HT1080 (cell line): ENCODE data around the gene CCDC85A. TPM values are rescaled to one million over a fixed set of nuclear protein-coding genes. Genes with fewer than 3 reads are reported as not detected.

Experiments
- DNase-seq: peaks from one replicate; pipeline ENCODE4 v3.0.0-alpha.2; 2015; ENCODE audit warnings: low read depth
- small RNA-seq: library from RNA; depleted of rRNA; stranded (forward); fragments of <200 nt; gene quantifications from one replicate; pipeline ENCODE3, GENCODE V24; 2014
- total RNA-seq: library from RNA; depleted of rRNA; stranded (reverse); fragments of >200 nt; shearing (Covaris generic); gene quantifications from 2 replicates; pipeline ENCODE4 v1.2.3, GENCODE V29; 2014

Gene CCDC85A
- total RNA-seq, 1 experiment from 2014 or later, result 0.19 TPM

DNA sequence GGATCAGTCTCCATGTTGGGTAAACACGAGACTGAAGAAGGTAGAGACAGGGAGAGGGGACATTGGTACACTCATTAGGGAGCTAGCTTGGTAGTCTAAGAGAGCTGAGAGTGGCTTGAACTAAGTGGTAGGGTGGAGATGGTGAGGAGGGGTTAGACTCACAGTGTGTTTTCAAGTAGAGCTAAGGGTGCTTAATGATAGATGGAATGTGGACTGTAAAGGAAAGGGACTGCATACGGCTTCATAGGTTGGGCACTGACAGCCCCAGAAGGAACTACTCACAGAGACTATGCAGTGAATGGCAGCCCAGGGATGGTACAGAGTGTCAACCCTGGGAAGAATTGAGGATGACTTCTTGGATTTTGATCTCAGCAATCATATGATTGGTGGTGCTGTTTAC is 178.1 kb downstream of the CCDC85A start:
- DNase-seq, result no peak

DNA sequence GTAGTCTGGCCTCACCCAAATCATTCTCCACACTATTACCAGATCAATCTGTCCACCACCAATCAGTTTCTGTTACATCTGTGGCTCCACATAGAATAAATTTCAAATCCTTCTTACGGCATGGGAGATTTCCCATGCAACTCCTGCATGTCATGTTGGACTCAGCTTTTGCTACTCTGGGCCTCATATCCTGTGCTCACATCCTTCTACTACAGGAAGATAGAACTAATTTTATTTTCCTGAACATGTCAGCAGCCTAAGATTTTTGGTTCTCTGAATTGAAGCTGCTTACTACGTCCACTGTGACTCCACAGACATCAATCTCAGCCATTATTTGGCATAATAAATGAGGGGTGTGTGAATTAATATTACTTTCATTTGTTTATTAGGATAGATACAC is 181.1 kb downstream of the CCDC85A start:
- no peak for DNase-seq

DNA sequence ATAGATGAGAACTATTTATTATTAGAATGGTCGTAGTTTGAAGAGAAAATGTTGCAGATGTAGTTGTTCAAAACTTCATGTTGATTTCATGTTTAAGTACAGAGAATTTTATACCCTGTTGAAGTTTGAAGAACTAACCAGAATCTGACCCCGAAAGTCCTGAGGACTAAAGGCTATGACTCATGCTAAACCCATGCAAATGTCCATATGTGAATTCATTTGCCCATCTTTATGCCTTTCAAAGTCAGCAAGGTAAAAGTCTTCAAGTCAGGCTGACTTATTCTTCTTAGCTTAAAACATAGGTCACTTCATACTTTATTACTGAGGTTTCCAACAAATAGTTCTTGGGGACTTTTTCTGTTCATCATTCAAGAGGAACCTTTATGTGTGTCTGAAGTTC is 185.5 kb downstream of the CCDC85A start:
- DNase-seq, result no peak

DNA sequence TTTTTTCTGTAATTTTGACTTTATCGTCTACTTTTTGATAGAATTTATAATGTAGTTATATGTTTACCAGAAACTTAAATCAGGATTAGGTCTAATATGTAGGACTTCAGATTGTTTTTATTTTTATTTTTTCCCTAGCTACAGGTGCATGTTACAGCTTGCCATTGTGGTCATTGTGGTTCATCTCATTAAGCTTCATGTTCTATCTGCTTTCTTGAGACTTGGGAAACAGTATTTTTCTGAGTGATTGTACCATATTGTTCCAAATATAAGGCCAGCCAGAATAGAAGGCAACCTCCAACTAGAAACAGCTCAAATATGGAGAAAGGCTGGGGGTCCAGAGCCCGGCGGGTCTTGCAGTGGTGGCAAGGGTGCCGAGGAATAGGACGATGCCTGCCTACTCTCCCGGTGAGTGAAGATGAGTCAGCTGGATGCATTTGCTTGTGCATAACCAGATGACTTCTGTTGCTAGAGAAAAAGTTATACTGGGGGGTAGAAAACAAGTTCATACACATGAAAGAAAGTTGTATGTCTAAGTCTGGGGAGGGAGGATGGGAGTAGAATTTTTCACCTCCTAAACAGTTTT is 188.4 kb downstream of the CCDC85A start:
- no peak for DNase-seq

DNA sequence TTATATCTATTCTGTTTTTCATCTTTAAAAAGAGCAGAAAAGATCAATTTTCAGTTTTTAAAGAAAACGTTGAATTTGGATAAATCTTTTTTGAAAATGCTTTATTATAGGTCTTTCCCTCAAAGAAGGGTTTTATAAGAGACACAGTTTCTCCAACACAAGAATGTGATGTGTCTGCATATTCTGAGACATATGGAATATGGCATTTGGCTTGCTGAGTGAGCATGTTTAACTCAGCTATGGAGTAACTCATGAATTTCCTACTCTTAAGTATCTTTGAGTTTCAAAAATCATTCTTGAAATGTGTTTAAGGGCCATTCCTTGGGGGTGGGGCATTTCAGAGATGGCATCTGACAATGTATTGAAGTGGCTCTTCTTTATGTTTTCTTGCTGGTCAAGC is 191.5 kb downstream of the CCDC85A start:
- DNase-seq, result no peak

DNA sequence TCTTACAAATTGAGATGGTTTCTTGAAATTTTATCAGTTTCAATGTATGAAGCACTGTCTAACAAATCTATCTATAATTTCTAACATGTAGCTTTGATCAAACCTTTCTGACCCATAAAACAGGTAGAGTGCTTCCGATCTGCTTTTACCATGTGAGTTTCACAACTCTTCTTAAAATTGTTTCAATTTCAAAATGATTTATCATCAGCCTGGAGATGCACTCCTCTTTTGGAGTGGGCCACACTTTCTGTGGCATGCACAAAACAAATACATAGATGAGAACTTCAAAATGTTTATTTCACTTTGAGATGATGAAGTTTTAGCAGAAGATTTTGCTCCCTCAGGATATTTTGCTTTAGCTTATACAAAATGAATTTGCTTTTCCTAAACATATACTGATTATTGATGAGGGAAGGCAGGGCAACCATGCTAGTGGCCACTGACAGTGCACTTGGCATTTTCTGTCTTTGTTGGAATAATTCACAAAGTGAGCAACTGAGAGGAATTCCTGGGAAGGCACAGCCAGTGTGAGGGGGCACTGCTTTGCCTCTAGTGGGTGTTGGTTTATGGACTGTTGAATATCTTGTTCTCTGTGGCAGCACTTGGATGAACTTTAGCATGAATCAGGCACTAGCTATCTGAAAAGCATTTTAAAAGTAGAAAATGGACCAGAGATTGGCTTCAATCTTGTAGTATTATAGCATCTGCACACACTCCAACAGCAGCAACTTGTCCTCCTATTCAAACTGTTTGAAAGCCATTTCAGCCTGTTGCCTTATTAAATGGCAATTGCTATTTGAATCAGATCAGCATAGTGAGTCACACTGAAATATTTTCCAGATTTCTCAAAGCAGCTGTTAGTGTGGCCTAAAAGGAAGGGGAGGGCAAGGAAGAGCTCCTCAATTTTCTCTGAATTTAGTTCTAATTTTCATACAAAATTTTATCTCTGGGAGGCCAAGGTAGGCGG is 193.2 kb downstream of the CCDC85A start:
- no peak for DNase-seq

DNA sequence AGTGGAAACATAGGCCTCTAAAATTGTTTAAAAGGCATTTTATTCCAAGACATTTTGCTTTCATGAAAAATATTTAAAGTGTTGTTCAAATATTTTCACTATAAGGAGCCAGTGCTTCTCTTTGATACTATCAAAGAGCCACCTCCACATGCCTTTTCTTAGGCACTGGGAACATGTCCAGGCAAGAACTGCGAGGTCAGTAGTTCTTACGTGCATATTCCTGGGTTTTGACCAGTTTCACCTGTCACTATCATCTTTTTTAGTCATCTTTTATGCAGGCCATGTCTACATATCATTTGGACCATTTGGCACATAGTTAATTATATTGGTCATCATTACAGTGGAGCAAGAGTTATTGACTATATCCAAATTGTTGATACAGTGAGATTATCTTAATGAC is 195.3 kb downstream of the CCDC85A start:
- DNase-seq, result no peak

DNA sequence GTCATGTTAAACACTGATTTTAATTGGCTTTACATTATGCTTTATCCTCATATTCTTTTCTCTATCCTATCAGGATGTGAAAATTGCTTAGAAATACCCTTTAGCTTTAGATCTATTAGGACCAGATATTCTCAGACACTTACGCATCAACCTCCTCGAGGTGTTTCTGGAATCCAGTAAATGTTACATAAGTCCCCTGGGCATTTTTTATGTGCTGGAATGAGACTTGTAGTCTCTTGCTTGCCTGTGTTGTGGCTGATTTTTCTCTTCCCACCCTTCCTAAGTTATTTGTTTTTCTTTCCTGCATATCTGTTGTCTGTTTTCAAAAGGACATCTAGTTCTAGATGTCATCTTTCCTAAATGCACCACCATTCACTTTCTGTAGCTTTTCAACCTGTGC is 197.1 kb downstream of the CCDC85A start:
- DNase-seq, result no peak

DNA sequence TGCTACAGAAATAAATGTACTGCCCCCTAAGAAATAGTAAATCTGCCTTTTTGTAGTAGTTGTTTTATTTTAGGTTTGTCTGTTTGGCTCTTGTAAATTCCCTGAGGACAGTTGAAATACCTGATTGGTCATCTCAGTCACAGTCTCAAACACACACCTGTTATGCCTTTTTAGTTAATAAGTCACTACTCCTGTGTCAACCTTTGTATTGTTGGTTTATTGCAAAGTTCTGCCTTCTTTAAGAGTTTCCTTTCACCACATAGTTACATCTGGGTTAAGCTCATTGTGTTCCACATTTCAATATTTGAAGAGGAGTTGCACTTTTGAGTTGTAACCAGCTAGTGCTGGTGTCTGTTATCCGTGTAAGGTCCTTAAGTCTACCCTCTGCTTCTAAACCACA is 198.7 kb downstream of the CCDC85A start:
- DNase-seq, result no peak

DNA sequence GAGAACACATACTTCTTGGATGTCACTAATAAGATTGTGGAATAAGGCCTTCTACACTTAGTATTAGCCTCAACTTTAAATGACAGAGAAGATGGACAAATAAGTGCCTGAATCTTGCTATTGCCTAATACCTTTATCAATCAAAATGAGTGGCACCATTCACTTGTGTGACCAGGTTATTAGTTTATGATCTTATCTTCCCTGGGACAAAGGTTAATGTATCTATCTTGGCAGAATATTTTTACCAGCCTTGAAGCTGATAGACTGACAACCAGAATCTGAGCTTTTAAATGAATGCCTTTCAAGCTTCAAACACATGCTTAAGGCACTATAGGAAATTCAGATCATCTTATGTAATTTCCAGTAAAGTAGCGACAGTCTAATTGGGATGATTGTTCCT is 202.9 kb downstream of the CCDC85A start:
- DNase-seq, result no peak

DNA sequence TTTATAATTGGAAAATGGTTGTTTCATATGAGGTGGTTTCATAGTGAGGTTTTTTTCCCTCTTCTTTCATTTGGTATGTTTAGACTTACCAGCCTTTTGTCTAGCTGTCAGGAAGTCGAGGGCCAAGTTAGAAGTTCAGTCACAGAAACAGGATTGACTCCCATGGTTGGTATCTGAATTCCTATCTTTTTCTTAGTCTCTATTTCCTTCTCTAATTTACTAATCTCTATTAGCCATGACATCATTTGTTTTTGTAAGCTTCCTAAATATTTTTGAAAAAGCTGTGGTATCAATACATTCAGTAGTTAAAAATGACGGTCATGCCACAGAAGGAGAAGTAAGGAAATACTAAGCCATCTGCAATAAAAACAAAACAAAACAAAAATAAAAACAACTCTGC is 206.9 kb downstream of the CCDC85A start:
- no peak for DNase-seq

DNA sequence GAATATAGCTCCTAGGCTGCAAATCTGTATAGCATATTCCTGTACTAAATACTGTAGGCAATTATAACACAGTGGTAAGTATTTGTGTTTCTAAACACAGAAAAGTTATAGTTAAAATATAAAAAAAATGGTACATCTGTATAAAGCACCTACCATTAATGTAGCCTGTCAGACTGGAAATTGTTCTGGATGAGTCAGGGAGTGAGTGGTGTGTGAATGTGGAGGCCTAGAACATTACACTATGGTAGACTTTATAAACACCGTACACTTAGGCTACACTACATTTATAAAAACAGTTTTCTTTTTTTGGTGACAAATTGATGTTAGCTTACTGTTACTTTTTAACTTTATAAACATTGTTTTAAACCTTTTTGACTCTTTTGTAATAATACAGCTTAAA is 226.3 kb downstream of the CCDC85A start:
- DNase-seq, result no peak

DNA sequence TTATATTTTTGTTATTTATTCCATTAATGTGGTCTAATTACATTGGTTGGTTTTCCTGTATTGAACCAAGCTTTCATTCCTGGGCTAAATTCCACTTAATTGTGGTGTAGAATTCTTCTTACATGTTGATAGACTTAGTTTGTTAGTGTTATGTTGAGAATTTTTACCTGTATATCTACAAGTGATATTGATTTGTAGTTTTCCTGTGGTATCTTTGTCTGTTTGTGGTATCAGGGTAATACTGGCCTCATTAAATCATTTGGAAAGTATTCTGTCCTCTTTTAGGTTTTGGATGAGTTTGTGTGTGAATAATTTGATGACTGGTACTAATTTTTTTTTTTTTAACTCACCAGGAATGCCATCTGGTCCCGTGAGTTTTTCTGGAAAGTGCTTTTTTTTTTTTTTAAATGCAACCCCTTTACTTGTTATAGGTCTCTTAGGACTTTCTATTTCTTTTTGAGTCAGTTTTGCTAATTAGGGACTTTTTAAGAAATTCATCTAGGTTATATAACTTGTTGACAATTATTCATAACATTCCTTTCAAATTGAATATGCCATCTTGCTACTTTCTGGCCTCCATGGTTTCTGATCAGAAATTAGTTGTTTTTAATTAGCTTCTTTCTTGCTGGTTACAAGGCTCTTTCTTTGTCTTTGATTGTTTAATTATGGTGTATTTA is 232.8 kb downstream of the CCDC85A start:
- DNase-seq, result no peak

Small RNA genes within 50 kb of the gene (small RNA-seq; reads per million reads assigned to genes)
- not detected for gene RNA5SP93
